HG02870 (cell line): ENCODE measurements around the gene SHC4.
"Not testable (repeated sequence)": the region's sequence is repeated elsewhere in the genome, so short reads cannot be mapped to it uniquely, and the experiment has no call there.

Source experiments
- ATAC-seq: cut with Tn5 transposase; IDR thresholded peaks from one replicate; pipeline ENCODE4 v1.9.1; 2021; ENCODE audit warnings: mild to moderate bottlenecking, moderate library complexity; ENCODE audit not compliant: unreplicated experiment

The SHC4 gene

DNA sequence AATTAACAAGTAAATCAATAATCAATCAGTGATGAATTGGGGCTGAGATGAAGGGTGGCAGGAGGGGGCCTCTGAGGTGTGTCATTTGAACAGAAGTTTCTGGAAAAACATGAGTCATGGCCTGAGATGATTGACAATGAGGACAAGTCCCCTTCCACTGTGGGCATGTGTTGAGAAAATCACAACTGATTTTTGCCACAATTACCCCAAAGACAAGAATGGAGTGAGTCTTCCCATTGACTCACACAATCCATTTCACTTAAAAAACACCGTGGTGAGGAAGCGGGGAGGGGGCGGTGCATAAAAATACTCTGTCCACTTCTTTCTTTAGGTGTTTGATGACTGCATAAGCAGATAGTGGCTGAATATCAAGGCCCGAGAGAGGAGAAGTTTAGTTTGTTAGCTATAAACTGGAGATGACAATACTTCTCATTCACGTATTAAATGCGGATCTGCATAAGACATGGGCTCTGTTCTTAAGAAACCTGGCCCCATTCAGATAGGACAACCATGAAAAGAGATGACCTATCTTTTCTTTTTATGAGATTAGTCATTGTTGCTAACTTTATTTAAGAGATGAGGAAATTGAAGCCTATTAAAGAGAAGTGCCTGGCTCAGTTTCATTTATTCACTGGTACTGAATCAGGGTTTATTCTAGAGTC is 34.7 kb downstream of the SHC4 start:
- ATAC-seq: no peak

DNA sequence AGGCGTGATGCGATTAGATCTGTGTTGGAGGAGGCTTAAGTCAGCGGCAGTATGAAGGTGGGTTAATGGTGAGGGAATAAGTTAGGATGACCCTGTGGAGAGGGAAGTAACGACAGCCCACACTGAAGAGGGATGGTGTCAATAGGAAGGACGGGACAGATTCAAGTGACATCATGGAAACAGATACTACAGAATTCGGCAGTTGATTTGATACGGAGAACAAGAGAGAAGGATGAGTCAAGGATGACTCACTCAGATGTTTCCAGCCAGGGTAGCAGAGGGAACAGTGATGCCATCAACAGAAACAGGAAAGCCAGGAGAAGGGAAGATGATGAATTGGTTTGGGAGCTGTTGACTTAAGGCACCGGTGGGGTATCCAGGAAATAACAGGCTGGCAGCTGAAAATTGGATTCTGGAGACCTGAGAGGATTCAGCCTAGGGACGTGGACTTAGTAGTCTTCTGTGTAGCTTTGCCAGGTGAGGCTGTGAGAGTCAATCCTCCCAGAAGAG is 38.0 kb downstream of the SHC4 start:
- ATAC-seq: no peak

DNA sequence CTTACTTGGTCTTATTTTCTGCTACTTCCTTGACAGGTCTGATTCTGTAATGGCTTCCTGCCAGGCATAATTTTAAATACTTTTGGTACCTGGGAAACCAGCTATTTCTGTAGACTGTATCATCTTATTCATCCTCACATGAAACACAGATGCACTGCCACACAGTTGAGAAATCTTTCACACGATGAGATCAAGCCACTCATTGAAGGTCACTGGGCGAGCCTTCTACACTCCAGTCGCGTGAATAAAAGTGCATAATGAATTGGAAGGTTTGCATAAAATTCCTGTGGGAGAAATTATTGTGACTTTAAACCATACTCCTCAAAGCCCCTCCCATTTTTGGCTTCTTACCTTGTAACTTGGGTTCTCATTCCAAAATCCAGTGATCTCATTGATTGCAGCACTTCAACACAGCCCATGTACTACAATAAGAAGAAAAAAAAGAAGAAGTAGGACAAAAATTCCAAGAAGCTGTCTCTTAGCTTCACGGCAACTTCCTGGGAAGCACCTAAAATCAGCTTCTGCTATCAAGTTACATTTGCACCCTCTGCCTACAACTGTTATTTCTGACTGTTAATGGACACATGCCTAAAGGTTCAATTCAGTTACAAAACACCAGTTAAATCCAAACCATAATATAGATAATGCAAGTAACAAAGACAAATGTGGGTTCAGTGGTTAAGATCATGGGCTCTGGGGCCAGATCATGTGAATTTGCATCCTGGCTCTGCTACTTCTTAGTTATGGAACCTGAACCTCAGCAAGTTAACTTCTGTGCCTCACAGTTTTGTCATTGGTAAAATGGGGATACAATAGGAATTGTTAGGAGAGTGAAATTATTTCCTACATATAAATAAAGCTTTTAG is 39.0 kb downstream of the SHC4 start:
- no peak for ATAC-seq

- ATAC-seq: no peak
Observed at GRCh38 chr15:48922046-48922445, 41.7 kb downstream of the SHC4 start.

- ATAC-seq: no peak
Observed at GRCh38 chr15:48916721-48917120, 47.0 kb downstream of the SHC4 start.

GRCh38 chr15:48915861-48916260 is 47.9 kb downstream of the SHC4 start:
- ATAC-seq: no peak

DNA sequence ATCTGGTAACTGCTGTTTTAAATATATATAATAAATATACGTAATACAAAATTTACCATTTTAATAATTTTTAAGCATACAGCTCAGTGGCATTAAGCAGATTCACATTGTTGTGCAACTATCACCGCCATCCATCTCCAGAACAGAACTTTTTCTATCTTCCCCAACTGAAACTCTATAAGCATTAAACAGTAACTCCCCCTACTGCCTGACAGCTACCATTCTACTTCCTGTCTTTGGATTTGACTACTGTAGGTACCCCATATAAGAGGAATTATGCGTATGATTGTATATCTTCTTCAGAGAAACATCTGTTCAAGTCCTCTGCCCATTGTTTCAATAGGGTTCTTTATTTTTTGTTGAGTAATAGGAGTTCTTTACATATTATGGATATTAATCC is 49.0 kb downstream of the SHC4 start:
- no peak for ATAC-seq

DNA sequence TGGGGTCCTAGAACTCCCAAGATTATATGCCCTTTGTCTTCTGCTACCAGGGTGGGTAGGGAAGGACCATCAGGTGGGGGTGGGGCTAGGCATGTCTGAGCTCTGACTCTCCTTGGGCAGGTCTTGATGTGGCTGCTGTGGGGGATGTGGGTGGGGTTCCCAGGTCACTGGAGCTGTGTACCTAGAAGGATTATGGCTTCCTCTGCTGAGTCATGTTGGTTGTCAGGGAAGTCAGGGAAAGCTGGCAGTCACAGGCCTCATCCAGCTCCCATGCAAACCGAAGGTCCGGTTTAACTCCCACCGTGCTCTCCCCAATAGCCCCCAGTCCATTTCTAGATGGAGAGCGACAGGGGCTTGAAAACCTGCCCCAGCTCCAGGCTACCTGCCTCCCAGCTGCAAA is 50.6 kb downstream of the SHC4 start:
- ATAC-seq: no peak

GRCh38 chr15:48910554-48910953 is 53.2 kb downstream of the SHC4 start:
- not testable (repeated sequence) for ATAC-seq

GRCh38 chr15:48909313-48909712 is 54.4 kb downstream of the SHC4 start:
- not testable (repeated sequence) for ATAC-seq

- no peak for ATAC-seq
Observed at GRCh38 chr15:48905847-48906246, 57.9 kb downstream of the SHC4 start.

- ATAC-seq: no peak
Observed at GRCh38 chr15:48905216-48905615, 58.5 kb downstream of the SHC4 start.

DNA sequence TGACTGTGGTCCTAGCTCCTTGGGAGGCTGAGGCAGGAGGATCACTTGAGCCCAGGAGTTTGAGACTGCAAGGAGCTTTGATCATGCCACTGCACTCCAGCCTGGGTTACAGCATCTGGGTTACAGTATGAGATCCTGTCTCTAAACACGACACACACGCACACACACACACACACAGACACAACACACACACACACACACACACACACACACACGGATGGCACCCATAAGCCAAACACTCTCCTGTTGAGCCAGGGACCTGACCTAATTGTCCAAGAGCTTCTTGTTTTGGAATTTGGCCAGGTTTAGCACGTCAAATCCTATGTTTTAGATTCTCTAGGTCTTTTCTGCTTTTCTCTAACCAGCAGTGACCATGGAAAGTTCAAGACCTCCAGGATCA is 59.0 kb downstream of the SHC4 start:
- ATAC-seq: no peak

GRCh38 chr15:48899793-48900192 is 63.9 kb downstream of the SHC4 start:
- ATAC-seq: no peak

DNA sequence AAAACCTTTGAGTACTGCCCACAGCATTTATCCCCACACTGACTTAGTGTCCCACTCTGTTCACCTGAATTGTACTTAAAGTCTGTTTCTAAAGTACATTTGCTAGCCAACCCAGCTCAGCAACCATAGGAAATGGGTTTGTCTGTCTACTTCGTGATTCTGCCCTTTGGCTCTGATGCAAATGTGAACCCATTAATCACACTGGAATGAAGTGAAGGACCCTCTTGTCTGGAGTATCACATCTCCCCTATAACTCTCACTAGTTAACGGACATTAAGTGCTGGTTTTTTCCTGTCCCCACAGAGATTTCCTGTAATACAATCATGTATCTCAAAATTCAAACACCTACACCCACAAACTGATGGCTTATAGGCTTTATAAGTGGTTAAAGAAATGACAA is 65.3 kb downstream of the SHC4 start:
- no peak for ATAC-seq

GRCh38 chr15:48898032-48898431 is 65.7 kb downstream of the SHC4 start:
- ATAC-seq: no peak

DNA sequence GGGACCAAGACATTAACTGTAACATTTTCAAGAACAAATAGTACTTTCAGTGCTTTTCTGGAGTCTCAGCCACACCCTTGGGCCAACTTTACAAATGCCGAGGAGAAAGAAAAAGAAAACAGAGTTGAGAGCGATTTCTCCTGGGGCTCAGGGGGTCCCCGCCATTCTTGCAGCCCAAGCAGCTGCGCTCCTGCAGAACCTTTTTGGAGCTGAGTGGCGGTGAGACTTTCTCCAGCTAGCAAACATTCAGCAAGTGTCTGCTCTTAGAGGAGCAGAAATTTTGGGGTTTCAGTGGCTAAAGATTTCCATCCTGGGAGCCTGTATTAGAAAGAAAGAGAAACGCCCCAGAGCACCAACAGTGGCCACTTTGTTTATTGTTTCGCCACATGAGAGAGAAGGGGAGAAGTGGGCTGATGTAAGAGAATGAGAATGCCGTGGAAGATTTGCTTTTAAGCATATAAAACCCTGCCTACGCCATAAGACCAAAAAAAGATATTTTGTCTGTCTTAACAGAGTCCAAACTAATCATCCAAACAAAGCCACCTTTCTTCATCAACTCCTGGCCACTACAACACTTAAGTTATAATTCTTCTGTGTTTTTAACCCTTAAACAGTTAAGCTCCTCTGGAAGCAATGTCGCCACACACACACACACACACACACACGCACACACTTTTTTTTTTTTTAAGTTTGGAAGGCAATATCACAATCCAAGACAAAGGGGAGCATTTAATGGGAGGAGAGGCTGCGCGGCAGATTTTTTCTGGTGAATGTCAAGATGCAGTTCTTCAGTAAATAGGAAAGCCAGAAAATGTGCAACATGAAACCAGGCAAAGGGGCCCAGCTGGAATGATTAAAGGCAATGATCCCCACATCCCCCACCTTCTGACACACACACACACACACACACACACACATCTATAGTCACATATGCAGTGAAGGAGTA is 66.6 kb downstream of the SHC4 start:
- no peak for ATAC-seq

- ATAC-seq: no peak
Observed at GRCh38 chr15:48893311-48893710, 70.4 kb downstream of the SHC4 start.

GRCh38 chr15:48891232-48891765 is 72.4 kb downstream of the SHC4 start:
- no peak for ATAC-seq

GRCh38 chr15:48890375-48890972 is 73.2 kb downstream of the SHC4 start:
- ATAC-seq: no peak
